Bone marrow (tissue), 2 donors: Measurements from ENCODE around the gene BACE1.
"Not testable (repeated sequence)": the region's sequence is repeated elsewhere in the genome, so short reads cannot be mapped to it uniquely, and the experiment has no call there.

Experiments used
- DNase-seq, 2 donors: peaks; one replicate each; lab custom pipeline; 2025; lab: John Stamatoyannopoulos, UW

Gene BACE1

GRCh38 chr11:117316197-117316961 lies at the start of gene BACE1:
Gene BACE1 (minus strand): TSS chr11:117316256. CDS start chr11:117315795, 461 bp downstream.
- peak in 1 of 2 donors; percentile 18 for DNase-seq

- DNase-seq = no peak
Measured at GRCh38 chr11:117361432-117361831, 45.4 kb upstream of the BACE1 start.

DNA sequence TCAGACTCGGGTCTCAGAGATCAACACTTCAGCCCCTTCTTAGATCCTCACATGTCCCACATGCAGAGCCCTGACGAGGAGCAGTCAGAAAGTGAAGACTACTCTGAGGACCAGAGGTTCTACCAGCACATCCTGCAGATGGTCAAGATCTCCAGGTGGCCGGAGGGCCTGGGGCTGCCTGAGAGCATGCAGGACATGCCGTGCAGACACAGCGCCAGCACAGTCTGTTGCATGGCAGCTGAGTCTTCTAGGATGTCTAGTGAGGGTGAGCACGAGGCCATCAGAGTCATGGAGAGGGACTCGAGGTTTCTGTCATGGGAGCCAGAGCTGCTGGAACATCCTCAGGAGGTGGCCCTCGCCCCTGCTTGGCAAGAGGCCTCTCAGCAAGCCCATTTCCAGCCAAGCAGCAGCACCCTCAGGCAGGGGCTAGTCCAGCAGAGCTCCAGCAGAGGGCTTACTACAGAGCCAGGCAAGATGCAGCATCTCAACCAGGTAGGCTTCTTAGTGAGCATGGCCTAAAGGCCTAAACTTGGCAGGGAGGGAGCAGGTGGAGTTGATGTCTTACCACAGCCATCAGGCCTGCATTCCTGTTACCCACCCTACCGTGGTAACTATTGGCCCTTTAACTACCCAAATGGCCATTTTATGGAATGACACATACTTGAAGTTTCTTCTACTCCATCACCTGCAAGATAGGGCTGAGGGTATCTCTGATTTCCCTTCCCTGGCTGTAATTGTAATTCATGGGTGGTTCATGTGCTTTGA lies 40.3 kb upstream of the BACE1 start:
- no peak for DNase-seq

DNA sequence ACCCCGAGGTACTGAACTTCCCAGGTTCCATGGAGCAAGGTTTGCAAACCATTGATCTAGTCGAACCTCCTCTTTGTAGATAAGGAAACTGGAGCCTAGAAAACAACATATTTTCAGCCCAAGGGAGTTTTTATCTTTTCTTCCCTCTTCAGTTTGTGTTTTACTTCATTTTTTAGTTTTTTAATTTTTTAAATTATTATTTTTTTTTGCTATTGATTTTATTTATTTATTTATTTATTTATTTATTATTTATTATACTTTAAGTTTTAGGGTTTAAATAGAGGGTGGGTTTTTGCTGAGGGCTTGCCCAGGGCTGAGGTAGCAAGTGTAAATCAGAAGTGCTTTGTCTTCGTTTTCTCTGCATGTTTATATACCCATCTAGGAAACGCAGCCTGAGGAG lies 38.5 kb upstream of the BACE1 start:
- no peak for DNase-seq

GRCh38 chr11:117345039-117345438 lies 29.0 kb upstream of the BACE1 start:
- DNase-seq = no peak

GRCh38 chr11:117337076-117337475 lies 21.0 kb upstream of the BACE1 start:
- DNase-seq = no peak

DNA sequence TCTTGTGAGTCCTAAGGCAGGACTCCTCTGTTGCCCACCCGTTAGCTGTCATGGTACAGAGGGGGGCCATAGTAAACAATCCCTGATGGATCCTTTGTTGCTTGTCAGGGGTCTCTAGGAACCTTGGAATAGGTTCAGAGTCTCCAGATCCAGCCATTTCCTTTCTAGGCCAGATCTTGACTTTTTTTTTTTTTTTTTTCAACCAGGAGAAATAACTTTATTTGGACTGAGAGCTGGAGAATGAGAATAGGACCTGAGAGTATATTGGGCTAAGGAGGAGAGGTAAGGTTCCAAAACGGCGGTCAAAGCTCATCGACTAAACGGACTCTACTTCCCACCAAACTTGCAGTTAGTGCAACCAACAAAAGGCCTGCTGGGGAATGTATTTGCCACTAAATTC lies 19.3 kb upstream of the BACE1 start:
- DNase-seq = no peak

DNA sequence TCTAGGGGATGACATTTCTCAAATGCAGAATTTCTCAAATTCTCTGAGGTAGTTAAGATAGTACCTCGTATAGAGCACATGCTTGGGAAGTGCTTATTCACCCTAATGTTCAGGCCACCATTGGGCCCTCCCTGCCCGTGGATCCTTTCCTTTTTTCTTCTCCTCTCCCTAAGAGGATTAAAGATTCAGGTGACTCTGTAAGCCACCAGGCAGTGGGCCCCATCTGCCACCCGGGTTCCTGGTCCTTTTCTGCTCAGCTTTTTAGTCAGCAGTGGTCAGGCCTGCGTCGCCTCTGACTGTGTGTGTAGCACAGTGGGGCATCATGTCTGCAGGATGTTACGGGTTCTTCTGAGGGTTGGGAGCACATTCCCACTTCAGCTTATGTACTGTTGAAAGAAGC lies 18.8 kb upstream of the BACE1 start:
- DNase-seq = no peak

GRCh38 chr11:117333917-117334316 lies 17.9 kb upstream of the BACE1 start:
- DNase-seq = no peak

GRCh38 chr11:117332843-117333242 lies 16.8 kb upstream of the BACE1 start:
- no peak for DNase-seq

DNA sequence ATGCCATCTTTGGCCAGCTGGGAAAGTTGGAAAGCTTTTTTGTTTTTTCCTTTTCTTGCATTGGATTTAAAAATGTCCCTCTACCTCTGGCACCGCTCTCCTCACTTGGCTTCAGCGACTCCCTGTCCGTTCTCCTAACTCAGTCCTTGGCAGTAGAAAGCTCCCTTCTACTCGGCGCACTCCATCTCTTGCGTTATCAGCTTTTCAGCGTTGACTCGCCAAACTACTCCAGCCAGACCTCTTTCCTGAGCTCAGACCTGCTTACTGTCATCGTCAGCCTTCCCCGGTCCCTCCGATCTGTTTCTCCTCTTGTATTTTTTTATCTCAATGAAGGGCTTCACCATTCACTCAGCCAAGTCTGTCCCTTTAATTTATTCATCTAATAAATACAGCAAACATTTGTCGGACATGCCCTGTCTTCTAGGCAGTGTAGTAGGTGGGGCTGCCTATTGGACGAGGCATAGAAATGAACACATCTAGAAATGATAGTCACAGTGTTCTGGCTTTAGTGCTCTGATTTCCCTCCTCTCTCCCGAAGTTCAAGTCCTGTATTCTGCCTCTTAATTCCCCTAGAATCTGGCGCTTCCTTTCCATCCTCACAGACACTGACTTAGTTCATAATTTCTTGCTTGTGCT lies 12.4 kb upstream of the BACE1 start:
- DNase-seq = no peak

- DNase-seq = peak; percentile 85
Measured at GRCh38 chr11:117327567-117328374, 11.7 kb upstream of the BACE1 start, which contains the start of gene CEP164. Gene CEP164 (plus strand): TSS chr11:117327854. CDS start chr11:117338587, 10,733 bp downstream.

- not testable (repeated sequence) for DNase-seq
Measured at GRCh38 chr11:117327255-117327566, 11.2 kb upstream of the BACE1 start.

- no peak for DNase-seq
Measured at GRCh38 chr11:117319214-117319840, 3.3 kb upstream of the BACE1 start.

DNA sequence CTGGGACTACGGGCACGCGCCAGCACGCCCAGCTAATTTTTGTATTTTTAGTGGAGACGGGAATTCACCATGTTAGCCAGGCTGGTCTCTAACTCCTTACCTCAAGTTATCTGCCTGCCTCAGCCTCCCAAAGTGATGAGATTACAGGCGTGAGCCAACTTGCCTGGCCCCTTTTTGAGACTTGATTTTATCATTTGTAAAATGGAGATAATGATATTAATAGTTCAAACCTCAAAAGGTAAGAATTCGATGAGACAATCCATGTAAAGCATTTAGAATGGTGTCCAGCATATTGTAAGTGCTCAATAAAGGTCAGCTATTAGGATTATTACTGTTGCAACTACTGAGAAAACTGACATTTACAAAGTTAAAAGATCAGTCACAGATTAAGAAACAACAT lies 2.7 kb upstream of the BACE1 start:
- no peak for DNase-seq

DNA sequence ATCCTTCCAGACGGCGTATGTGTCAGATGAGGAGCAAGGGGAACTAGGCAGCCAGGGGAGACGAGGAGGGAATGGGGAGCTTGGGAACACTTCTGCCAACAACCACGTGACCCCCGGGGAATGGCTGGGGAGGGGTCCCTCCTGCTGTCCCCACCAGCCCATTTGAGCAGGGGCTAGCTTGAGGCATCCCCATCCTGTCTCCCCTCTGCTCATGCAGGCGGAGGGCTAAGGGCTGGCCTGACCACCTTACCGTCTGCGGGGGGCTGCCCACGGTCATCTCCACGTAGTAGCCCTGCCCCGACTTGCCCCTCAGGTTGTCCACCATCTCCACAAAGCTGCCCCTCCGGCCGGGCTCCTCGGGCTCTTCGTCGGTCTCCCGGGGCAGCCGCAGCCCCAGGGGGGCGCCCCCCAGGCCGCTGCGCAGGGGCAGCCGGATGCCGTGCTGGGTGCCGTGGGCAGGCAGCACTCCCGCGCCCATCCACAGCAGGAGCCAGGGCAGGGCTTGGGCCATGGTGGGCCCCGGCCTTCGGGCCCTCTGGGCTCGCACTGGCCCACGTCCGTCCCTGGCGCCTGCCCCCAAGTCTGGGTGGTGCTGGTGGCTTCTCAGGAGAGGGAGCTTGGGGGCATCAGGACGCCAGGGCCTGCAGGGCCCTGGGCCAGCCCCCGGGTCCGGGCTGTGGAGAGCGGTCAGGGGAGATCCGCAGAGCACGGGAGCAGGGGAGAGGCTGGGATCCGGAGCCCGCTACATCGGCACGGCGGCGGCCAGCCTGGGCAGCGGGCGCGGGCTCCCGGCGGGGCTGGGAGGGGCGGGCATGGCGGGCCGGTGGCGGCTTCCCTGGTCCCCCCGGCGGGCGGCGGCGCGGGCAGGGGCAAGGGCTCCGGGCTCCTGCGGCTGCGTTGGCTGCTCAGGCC lies 515 bp downstream of the BACE1 start:
- DNase-seq = no peak

GRCh38 chr11:117314840-117315239 lies 1.2 kb downstream of the BACE1 start:
- no peak for DNase-seq

DNA sequence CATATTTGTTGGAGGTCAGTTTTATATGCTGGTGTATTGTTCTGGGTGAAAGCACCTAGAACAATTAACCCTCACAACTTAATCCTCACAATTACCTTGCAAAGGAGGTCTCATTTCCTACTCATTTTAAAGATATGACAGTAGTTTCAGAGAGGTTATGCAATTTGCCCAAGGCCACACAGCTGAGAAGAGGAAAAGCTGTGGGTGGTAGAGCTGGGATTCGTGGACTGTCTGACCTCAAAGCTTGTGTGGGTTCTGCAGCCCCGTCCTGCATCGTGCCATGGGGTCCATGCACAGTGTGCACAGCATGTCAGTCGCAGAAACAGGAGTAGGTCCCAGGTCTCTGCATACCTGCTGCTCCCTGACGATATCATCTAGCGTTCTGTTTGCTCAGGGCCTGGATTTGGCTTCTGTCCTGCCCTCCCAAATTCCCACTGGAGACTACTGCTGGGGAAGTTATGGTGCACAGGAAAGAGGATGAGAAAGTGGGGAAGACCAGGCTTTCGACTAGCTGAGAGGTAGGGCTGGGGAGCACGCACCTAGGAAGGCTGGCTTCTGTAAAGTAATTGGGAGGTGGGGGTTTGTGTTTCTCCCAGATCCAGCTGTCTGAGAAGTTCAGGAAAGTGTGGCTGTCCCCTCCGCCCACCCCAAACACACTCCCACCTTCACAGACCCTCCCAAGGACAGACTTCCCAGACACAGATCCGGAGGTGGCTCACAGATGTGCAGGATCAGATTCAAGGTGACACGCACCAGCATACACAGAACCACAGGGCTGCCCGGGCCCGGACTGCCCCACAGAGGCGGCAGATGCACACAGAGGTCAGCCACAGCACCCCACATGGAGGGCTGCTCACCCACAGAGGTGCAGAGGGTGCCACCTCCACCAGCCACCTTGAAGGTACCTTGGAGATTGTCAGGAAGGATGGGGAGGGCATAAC lies 2.0 kb downstream of the BACE1 start:
- DNase-seq = no peak

DNA sequence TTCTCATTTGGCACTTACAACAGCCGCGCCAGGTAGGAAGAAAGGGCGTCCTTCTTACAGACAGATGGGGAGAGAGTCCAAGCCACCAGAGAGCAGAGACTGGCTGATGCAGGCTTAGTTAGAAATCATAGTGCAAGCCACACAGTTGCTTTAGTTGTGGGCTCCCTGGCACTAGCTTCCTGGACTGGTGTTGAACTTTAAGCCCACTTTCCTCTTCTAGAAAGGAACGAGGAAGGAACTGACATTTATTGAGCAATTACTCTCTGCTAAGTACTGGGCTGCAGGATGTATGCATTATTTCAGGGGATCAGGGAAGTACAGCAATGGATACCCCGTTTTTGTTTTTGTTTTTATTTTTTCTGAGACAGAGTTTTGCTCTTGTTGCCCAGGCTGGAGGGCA lies 3.0 kb downstream of the BACE1 start:
- no peak for DNase-seq
